Uterus (tissue), 2 donors: ENCODE data around the gene TPD52L2.

Experiments
- CTCF ChIP-seq, 4 experiments: fragments of 200-600 bp in 2 of 4; fragments of 450-650 bp in 2 of 4; sonication (generic) in 2 of 4; IDR thresholded peaks; one replicate each; pipeline ENCODE4 v1.5.1; 2016 to 2019; ENCODE audit warnings: antibody characterized with exemption in 4 of 4, mild to moderate bottlenecking in 2 of 4, moderate library complexity in 1 of 4
- POLR2A ChIP-seq, 2 donors: fragments of 450-650 bp; IDR thresholded peaks; one replicate each; pipeline ENCODE4 v1.6.1; 2016; ENCODE audit warnings: antibody characterized with exemption in 2 of 2, mild to moderate bottlenecking in 1 of 2, moderate library complexity in 1 of 2

GRCh38 chr20:63884506-63885263 lies 19.6 kb downstream of the TPD52L2 start:
- no peak for TF ChIP-seq CTCF (IDR thresholded peaks at IDR 0.05)
- no peak for TF ChIP-seq POLR2A (IDR thresholded peaks at IDR 0.05)
